Spleen (tissue), 7 donors: Measurements from ENCODE around the gene CD72.

Experiments used
- POLR2AphosphoS5 ChIP-seq, 3 donors: sonication (generic); formaldehyde crosslinking; IDR thresholded peaks; one replicate each; pipeline ENCODE4 v1.5.1; 2017; ENCODE audit warnings: antibody characterized with exemption in 3 of 3
- TF ChIP-seq, protein P1 (sequence below), 11 experiments: fragments of 200-600 bp in 7 of 11; fragments of 450-650 bp in 4 of 11; sonication (generic) in 4 of 11; IDR thresholded peaks in 8 of 11; conservative IDR thresholded peaks in 3 of 11; 1 replicate in 7 of 11; 2 replicates in 4 of 11; pipeline versions ENCODE4 v1.4.0 to v1.8.0; 2016 to 2021; ENCODE audit warnings: antibody characterized with exemption in 11 of 11, inconsistent platforms in 4 of 11, mild to moderate bottlenecking in 1 of 11
- donor health status: DM: no; HTN: no; CAD: no; lungs with moderate emphysema.
- donor health status: DM: no; HTN: no; CAD: no.
- donor health status: DM: no; HTN: no; CAD: no.

DNA sequence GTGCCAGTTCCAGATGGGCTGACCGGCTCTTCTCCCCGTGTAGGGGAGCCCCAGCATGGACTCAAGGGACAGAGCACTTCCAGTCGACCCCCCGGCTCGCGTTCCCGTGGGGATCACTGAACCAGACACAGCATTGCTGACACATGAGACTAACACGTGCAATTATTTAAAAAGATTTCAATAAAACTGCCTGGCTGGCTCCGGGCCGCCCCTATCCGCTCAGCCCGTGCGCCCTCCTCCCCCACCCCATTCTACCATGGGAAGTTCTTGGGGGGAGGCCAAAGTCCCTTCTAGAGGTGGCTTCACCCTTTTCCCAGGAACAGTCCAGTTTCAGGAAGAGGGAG is 8.4 kb downstream of the CD72 start:
- TF ChIP-seq, protein P1, sequence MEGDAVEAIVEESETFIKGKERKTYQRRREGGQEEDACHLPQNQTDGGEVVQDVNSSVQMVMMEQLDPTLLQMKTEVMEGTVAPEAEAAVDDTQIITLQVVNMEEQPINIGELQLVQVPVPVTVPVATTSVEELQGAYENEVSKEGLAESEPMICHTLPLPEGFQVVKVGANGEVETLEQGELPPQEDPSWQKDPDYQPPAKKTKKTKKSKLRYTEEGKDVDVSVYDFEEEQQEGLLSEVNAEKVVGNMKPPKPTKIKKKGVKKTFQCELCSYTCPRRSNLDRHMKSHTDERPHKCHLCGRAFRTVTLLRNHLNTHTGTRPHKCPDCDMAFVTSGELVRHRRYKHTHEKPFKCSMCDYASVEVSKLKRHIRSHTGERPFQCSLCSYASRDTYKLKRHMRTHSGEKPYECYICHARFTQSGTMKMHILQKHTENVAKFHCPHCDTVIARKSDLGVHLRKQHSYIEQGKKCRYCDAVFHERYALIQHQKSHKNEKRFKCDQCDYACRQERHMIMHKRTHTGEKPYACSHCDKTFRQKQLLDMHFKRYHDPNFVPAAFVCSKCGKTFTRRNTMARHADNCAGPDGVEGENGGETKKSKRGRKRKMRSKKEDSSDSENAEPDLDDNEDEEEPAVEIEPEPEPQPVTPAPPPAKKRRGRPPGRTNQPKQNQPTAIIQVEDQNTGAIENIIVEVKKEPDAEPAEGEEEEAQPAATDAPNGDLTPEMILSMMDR (IDR thresholded peaks at IDR 0.05 in 8 of 11, conservative IDR thresholded peaks at IDR 0.05 in 3 of 11): no peak
- peak in 1 of 3 donors; percentile 7 for TF ChIP-seq POLR2AphosphoS5 (IDR thresholded peaks at IDR 0.05)
